Panc1 (cell line): ENCODE measurements around the gene VWF.

ENCODE experiments used
- POLR2AphosphoS5 ChIP-seq: IDR thresholded peaks from 2 replicates; pipeline ENCODE4 v1.6.1; 2012; ENCODE audit warnings: mild to moderate bottlenecking, low read depth, low read length, moderate library complexity
- SIN3A ChIP-seq: IDR thresholded peaks from 2 replicates; pipeline ENCODE4 v1.6.1; 2012; ENCODE audit warnings: low read depth, mild to moderate bottlenecking, low read length, moderate library complexity, borderline replicate concordance; ENCODE audit not compliant: insufficient read depth
- TCF7L2 ChIP-seq: IDR thresholded peaks from 2 replicates; pipeline ENCODE4 v1.6.1; 2011; ENCODE audit warnings: mild to moderate bottlenecking, low read depth, low read length, inconsistent platforms
- TF ChIP-seq, protein P1 (sequence below): fragments of 450-650 bp; IDR thresholded peaks from 2 replicates; pipeline ENCODE4 v1.5.1; 2017; ENCODE audit warnings: mild to moderate bottlenecking
- TF ChIP-seq, protein P2 (sequence below), 2 experiments: IDR thresholded peaks; 2 replicates each; pipeline ENCODE4 v1.6.1; 2011 to 2012; ENCODE audit warnings: low read depth in 2 of 2, control low read depth in 1 of 2, low read length in 1 of 2, mild to moderate bottlenecking in 1 of 2, moderate library complexity in 1 of 2; ENCODE audit not compliant: insufficient read depth in 1 of 2

DNA sequence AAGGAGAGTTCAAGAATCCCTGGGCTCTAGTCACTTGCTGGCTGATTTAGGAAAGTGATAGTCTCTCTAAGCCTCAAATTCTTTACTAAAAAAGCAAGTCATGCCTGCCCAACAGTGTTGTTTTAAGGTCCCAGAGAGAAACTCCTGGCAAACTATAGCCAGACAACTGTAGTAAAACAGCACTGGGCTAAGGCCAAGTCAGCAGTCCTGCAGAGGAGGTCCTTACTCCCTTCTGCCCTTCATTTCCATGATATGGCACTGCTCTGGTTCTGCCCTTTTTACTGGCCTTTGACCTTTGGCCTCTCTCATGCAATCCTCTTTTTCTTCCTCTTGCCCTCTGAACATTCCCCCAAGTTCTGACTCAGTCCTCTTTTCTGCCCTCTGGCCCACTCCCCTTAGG, 74.9 kb downstream of the VWF start:
- TF ChIP-seq, protein P1, sequence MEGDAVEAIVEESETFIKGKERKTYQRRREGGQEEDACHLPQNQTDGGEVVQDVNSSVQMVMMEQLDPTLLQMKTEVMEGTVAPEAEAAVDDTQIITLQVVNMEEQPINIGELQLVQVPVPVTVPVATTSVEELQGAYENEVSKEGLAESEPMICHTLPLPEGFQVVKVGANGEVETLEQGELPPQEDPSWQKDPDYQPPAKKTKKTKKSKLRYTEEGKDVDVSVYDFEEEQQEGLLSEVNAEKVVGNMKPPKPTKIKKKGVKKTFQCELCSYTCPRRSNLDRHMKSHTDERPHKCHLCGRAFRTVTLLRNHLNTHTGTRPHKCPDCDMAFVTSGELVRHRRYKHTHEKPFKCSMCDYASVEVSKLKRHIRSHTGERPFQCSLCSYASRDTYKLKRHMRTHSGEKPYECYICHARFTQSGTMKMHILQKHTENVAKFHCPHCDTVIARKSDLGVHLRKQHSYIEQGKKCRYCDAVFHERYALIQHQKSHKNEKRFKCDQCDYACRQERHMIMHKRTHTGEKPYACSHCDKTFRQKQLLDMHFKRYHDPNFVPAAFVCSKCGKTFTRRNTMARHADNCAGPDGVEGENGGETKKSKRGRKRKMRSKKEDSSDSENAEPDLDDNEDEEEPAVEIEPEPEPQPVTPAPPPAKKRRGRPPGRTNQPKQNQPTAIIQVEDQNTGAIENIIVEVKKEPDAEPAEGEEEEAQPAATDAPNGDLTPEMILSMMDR: no peak
- TF ChIP-seq POLR2AphosphoS5 (no peak), SIN3A (no peak), TCF7L2 (no peak)
- TF ChIP-seq, protein P2, sequence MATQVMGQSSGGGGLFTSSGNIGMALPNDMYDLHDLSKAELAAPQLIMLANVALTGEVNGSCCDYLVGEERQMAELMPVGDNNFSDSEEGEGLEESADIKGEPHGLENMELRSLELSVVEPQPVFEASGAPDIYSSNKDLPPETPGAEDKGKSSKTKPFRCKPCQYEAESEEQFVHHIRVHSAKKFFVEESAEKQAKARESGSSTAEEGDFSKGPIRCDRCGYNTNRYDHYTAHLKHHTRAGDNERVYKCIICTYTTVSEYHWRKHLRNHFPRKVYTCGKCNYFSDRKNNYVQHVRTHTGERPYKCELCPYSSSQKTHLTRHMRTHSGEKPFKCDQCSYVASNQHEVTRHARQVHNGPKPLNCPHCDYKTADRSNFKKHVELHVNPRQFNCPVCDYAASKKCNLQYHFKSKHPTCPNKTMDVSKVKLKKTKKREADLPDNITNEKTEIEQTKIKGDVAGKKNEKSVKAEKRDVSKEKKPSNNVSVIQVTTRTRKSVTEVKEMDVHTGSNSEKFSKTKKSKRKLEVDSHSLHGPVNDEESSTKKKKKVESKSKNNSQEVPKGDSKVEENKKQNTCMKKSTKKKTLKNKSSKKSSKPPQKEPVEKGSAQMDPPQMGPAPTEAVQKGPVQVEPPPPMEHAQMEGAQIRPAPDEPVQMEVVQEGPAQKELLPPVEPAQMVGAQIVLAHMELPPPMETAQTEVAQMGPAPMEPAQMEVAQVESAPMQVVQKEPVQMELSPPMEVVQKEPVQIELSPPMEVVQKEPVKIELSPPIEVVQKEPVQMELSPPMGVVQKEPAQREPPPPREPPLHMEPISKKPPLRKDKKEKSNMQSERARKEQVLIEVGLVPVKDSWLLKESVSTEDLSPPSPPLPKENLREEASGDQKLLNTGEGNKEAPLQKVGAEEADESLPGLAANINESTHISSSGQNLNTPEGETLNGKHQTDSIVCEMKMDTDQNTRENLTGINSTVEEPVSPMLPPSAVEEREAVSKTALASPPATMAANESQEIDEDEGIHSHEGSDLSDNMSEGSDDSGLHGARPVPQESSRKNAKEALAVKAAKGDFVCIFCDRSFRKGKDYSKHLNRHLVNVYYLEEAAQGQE (IDR thresholded peaks at IDR 0.05; ENCODE audit: insufficient read depth in 1 of 2, low read depth in 2 of 2, low read length in 1 of 2): no peak
